Activated naive CD4-positive, alpha-beta T cell treated with anti-CD3 and anti-CD28 coated beads for 36 hours (primary cell): ENCODE results near the gene ZKSCAN5. TPM values are rescaled to one million over a fixed set of nuclear protein-coding genes. Genes with fewer than 3 reads are reported as not detected.

Experiments
- CTCF ChIA-PET: fragments of 350-600 bp; sonication (Branson Sonifier 250); formaldehyde crosslinking; loops from one replicate; lab custom pipeline; 2021; ENCODE audit warnings: antibody characterized with exemption; lab: Charles Lee
- DNase-seq: peaks from one replicate; pipeline ENCODE4 v3.0.0-alpha.2; 2020
- H3K27ac Mint-ChIP-seq: one replicate; pipeline ENCODE4 v1.8.0; 2021; ENCODE audit warnings: mild to moderate bottlenecking, mixed read lengths
- H3K27me3 Mint-ChIP-seq: one replicate; pipeline ENCODE4 v1.8.0; 2021; ENCODE audit warnings: low read depth, mixed read lengths
- H3K36me3 Mint-ChIP-seq: one replicate; pipeline ENCODE4 v1.8.0; 2021; ENCODE audit warnings: low read depth, mixed read lengths
- H3K4me1 Mint-ChIP-seq: one replicate; pipeline ENCODE4 v1.8.0; 2021; ENCODE audit warnings: low read depth, mixed read lengths
- H3K4me3 Mint-ChIP-seq: one replicate; pipeline ENCODE4 v1.8.0; 2021; ENCODE audit warnings: mild to moderate bottlenecking, moderate library complexity, mixed read lengths
- H3K9me3 Mint-ChIP-seq: one replicate; pipeline ENCODE4 v1.8.0; 2021; ENCODE audit warnings: mixed read lengths
- intact Hi-C: fragments of 100-400 bp; cut with micrococcal nuclease; formaldehyde crosslinking; loops from one replicate; pipeline ENCODE4 v1.15.1; 2023
- total RNA-seq, 2 experiments: library from RNA; stranded (reverse); gene quantifications; one replicate each; pipeline ENCODE4 v1.2.3, GENCODE V29; 2021

ZKSCAN5 gene
- total RNA-seq = 1 to 10 TPM; 7.2 to 8.0 TPM

- no peaks in the 10 kb centered on the region for H3K27me3 Mint-ChIP-seq
These were observed at the start of gene ZKSCAN5 for GRCh38 chr7:99504603-99505323. ZKSCAN5 (plus strand) TSS chr7:99504662; CDS start chr7:99506045, 1,383 bp downstream.

GRCh38 chr7:99455874-99456273 lies 48.6 kb upstream of the ZKSCAN5 start:
- Mint-ChIP-seq H3K9me3 (no peaks in the 10 kb centered on the region), H3K36me3 (peaks cover 39% of the 10 kb centered on the region), H3K27ac (peak overlapping the region; percentile 13), H3K27me3 (no peaks in the 10 kb centered on the region), H3K4me3 (no peak overlapping the region), H3K4me1 (peaks cover 13% of the 10 kb centered on the region)
- intact Hi-C loops = no loop called here
- no peak for DNase-seq
- CTCF ChIA-PET = interaction anchor here (0.6 kb wide), 1 partner anchor 39 kb away, joined by 3 read pairs; no protein-coding TSS in a partner anchor

More at GRCh38 chr7:99504603-99505323, at the start of gene ZKSCAN5:
- peaks cover 25% of the 10 kb centered on the region for H3K4me1 Mint-ChIP-seq
- CTCF ChIA-PET = interaction anchor here (0.9 to 2.6 kb wide), 3 partner anchors 21 to 191 kb away, joined by 3 to 5 read pairs (median 3); partner anchors contain the start of gene ZNF655
- H3K27ac Mint-ChIP-seq = peak within 1 kb of the TSS; percentile 98
- H3K4me3 Mint-ChIP-seq = peak within 1 kb of the TSS; percentile 87
- intact Hi-C loops = loop anchor here (1.0 to 5.0 kb wide), 8 partner anchors 32 to 518 kb away; partner anchors contain the start of genes BUD31, CPSF4, FAM200A and PDAP1
- peaks cover 10% of the 10 kb centered on the region for H3K36me3 Mint-ChIP-seq
- no peaks in the 10 kb centered on the region for H3K9me3 Mint-ChIP-seq
- DNase-seq = peak; percentile 98

DNA sequence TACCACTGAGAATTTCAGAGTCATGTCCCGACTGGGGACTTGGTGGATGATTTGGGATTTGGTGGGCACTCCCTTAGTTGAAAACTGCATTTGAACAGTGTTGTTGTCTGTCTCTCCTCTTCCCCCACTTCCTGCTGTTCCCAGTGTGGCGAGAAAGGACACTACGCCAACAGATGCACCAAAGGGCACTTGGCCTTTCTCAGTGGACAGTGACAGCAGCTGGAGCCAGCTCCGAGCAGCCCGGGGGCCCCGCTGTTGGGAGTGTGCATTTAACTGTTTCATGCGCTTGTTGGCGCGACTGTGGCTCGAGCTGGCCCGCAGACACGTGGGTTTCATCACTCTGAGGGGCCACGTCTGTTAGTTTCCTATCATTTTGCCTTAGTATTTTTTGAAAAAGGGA lies 48.2 kb upstream of the ZKSCAN5 start:
- CTCF ChIA-PET = no interaction called here
- H3K36me3 Mint-ChIP-seq = peaks cover 36% of the 10 kb centered on the region

GRCh38 chr7:99457050-99457649 lies 47.3 kb upstream of the ZKSCAN5 start:
- Mint-ChIP-seq H3K36me3 (peaks cover 36% of the 10 kb centered on the region), H3K27ac (no peak overlapping the region), H3K9me3 (no peaks in the 10 kb centered on the region), H3K4me1 (peaks cover 16% of the 10 kb centered on the region), H3K4me3 (no peak overlapping the region), H3K27me3 (no peaks in the 10 kb centered on the region)
- CTCF ChIA-PET = interaction anchor here (0.5 to 1.0 kb wide), 2 partner anchors 16 to 330 kb away, joined by 3 read pairs; no protein-coding TSS in a partner anchor
- intact Hi-C loops = no loop called here
- no peak for DNase-seq

More for the DNA sequence above, 48.2 kb upstream of the ZKSCAN5 start:
- Mint-ChIP-seq H3K9me3 (no peaks in the 10 kb centered on the region), H3K4me1 (peaks cover 13% of the 10 kb centered on the region), H3K4me3 (no peak overlapping the region), H3K27ac (no peak overlapping the region), H3K27me3 (no peaks in the 10 kb centered on the region)
- DNase-seq = no peak
- intact Hi-C loops = no loop called here

- intact Hi-C loops = no loop called here
- H3K4me1 Mint-ChIP-seq = peaks cover 19% of the 10 kb centered on the region
- no peak for DNase-seq
- CTCF ChIA-PET = interaction anchor here (0.6 to 1.0 kb wide), 3 partner anchors 16 to 149 kb away, joined by 3 to 6 read pairs (median 3); no protein-coding TSS in a partner anchor
- H3K27me3 Mint-ChIP-seq = no peaks in the 10 kb centered on the region
- peak overlapping the region; percentile 59 for H3K27ac Mint-ChIP-seq
- no peaks in the 10 kb centered on the region for H3K9me3 Mint-ChIP-seq
- H3K36me3 Mint-ChIP-seq = peaks cover 42% of the 10 kb centered on the region
- no peak overlapping the region for H3K4me3 Mint-ChIP-seq
These were observed 46.6 kb upstream of the ZKSCAN5 start for GRCh38 chr7:99457650-99458493.

GRCh38 chr7:99459087-99459486 lies 45.4 kb upstream of the ZKSCAN5 start:
- H3K36me3 Mint-ChIP-seq = peaks cover 41% of the 10 kb centered on the region

GRCh38 chr7:99460651-99461050 lies 43.8 kb upstream of the ZKSCAN5 start:
- intact Hi-C loops = no loop called here
- no peaks in the 10 kb centered on the region for H3K27me3 Mint-ChIP-seq
- peaks cover 43% of the 10 kb centered on the region for H3K36me3 Mint-ChIP-seq
- DNase-seq = no peak
- no peaks in the 10 kb centered on the region for H3K9me3 Mint-ChIP-seq
- H3K4me3 Mint-ChIP-seq = no peak overlapping the region
- CTCF ChIA-PET = no interaction called here
- H3K4me1 Mint-ChIP-seq = peaks cover 38% of the 10 kb centered on the region
- H3K27ac Mint-ChIP-seq = no peak overlapping the region

More at GRCh38 chr7:99459087-99459486, 45.4 kb upstream of the ZKSCAN5 start:
- DNase-seq = peak; percentile 45
- no peak overlapping the region for H3K27ac Mint-ChIP-seq
- CTCF ChIA-PET = interaction anchor here (1.0 kb wide), 1 partner anchor 45 kb away, joined by 3 read pairs; no protein-coding TSS in a partner anchor
- H3K9me3 Mint-ChIP-seq = no peaks in the 10 kb centered on the region
- intact Hi-C loops = no loop called here
- no peaks in the 10 kb centered on the region for H3K27me3 Mint-ChIP-seq
- H3K4me3 Mint-ChIP-seq = no peak overlapping the region
- peaks cover 26% of the 10 kb centered on the region for H3K4me1 Mint-ChIP-seq

DNA sequence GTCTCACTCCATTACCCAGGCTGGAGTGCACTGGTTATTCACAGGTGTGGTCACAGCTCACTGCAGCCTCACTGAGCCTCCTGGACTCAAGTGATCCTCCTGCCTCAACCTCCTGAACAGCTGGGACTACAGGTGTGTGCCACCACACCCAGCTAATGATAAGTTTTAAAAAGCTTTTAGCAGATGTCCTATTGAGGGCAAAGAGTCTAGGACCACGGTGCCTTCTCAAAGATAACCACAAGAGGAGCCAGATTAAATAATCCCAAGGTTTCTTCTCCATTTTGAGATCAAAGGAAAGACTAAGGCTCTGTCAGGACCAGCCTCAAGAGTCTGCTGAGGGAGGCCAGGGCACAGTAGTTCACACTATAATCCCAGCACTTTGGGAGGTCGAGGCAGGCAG lies 43.2 kb upstream of the ZKSCAN5 start:
- intact Hi-C loops = no loop called here
- DNase-seq = no peak
- no peak overlapping the region for H3K27ac Mint-ChIP-seq
- no peaks in the 10 kb centered on the region for H3K9me3 Mint-ChIP-seq
- no peak overlapping the region for H3K4me3 Mint-ChIP-seq
- peaks cover 41% of the 10 kb centered on the region for H3K4me1 Mint-ChIP-seq
- H3K27me3 Mint-ChIP-seq = no peaks in the 10 kb centered on the region
- CTCF ChIA-PET = no interaction called here
- peaks cover 44% of the 10 kb centered on the region for H3K36me3 Mint-ChIP-seq

DNA sequence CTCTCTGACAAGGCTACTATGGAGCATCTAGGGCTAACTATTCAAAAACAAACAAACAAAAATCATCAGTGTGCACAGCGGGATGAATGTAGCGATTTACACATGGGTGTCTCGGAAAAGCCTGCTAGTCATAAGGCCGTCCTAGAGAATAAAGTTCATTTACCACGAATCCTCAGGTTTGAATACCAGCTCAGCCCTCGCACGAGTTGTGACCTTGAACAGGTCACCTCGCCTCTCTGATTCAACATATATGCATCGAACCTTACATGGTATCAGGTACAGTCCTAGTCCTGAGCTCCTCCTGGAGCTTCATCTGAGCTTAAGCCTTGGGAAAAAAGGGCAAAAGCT lies 39.1 kb upstream of the ZKSCAN5 start:
- Mint-ChIP-seq H3K9me3 (no peaks in the 10 kb centered on the region), H3K4me1 (peaks cover 32% of the 10 kb centered on the region), H3K36me3 (peaks cover 24% of the 10 kb centered on the region), H3K27me3 (no peaks in the 10 kb centered on the region), H3K4me3 (peak overlapping the region; percentile 90), H3K27ac (peak overlapping the region; percentile 92)
- intact Hi-C loops = no loop called here
- DNase-seq = peak; percentile 16
- CTCF ChIA-PET = interaction anchor here (0.6 to 1.2 kb wide), 2 partner anchors 116 to 166 kb away, joined by 3 to 4 read pairs; no protein-coding TSS in a partner anchor

GRCh38 chr7:99468336-99468918 lies 36.0 kb upstream of the ZKSCAN5 start:
- no peak for DNase-seq
- intact Hi-C loops = no loop called here
- CTCF ChIA-PET = no interaction called here
- Mint-ChIP-seq H3K4me3 (no peak overlapping the region), H3K4me1 (peaks cover 30% of the 10 kb centered on the region), H3K27me3 (no peaks in the 10 kb centered on the region), H3K27ac (no peak overlapping the region), H3K9me3 (no peaks in the 10 kb centered on the region), H3K36me3 (peaks cover 17% of the 10 kb centered on the region)

DNA sequence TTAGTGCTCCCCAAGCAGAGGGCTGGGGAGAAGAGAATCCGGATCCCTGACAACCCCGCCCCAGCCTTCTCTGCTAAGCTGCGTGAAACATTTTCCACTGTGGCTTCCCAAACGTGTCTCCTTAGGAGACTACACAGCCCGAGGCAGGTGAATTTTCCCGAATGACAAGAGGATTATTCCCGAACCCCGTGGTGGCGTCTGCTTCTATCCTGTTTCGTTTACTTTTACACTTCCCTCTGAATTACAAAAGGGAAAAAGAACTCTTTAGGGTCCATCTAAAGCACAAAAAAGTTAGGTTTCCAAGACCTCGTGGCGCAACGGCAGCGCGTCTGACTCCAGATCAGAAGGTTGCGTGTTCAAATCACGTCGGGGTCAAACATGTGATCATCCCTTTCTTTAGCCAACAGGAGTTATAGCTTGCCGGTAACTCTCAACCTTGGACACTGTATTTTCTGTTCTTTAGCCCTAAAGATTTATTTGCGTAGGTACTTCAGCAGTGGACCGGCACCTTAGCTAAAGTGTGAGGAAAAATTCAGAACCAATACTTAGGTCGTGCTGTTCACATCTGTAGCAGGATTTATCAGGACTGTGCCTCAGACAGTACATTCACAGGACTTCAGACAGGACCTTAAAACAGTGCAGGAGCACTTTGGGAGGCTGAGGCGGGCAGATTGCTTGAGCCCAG lies 34.9 kb upstream of the ZKSCAN5 start:
- CTCF ChIA-PET = interaction anchor here (0.7 kb wide), 1 partner anchor 739 kb away, joined by 4 read pairs; no protein-coding TSS in a partner anchor
- no peaks in the 10 kb centered on the region for H3K9me3 Mint-ChIP-seq
- H3K27ac Mint-ChIP-seq = no peak overlapping the region
- DNase-seq = no peak
- intact Hi-C loops = loop anchor here (5.0 kb wide), 1 partner anchor 448 kb away; the partner anchor contains the start of gene TRIM4
- H3K4me3 Mint-ChIP-seq = no peak overlapping the region
- peaks cover 11% of the 10 kb centered on the region for H3K36me3 Mint-ChIP-seq
- H3K4me1 Mint-ChIP-seq = peaks cover 29% of the 10 kb centered on the region
- H3K27me3 Mint-ChIP-seq = no peaks in the 10 kb centered on the region
